MM.1S (cell line): ENCODE measurements around the gene TET2.

Experiments
- CTCF ChIP-seq: fragments of 300-600 bp; sonication (generic); IDR thresholded peaks from 2 replicates; pipeline ENCODE4 v1.5.1; 2016; ENCODE audit warnings: antibody characterized with exemption, low read length, mixed read lengths
- EZH2 ChIP-seq: fragments of 300-600 bp; sonication (generic); optimal IDR thresholded peaks from 2 replicates; pipeline ENCODE3; 2017; ENCODE audit warnings: low read depth, mild to moderate bottlenecking, antibody characterized with exemption, low read length, mixed read lengths

GRCh38 chr4:105145156-105145902, 1.3 kb upstream of the TET2 start:
- TF ChIP-seq CTCF (no peak), EZH2 (no peak)
